GM21619 (cell line): ENCODE data around the gene LIME1.

ENCODE experiments used
- ATAC-seq: cut with Tn5 transposase; IDR thresholded peaks from one replicate; pipeline ENCODE4 v1.9.1; 2021; ENCODE audit not compliant: unreplicated experiment

Gene LIME1

GRCh38 chr20:63737945-63738686 is 1.7 kb downstream of the LIME1 start:
- no peak for ATAC-seq

DNA sequence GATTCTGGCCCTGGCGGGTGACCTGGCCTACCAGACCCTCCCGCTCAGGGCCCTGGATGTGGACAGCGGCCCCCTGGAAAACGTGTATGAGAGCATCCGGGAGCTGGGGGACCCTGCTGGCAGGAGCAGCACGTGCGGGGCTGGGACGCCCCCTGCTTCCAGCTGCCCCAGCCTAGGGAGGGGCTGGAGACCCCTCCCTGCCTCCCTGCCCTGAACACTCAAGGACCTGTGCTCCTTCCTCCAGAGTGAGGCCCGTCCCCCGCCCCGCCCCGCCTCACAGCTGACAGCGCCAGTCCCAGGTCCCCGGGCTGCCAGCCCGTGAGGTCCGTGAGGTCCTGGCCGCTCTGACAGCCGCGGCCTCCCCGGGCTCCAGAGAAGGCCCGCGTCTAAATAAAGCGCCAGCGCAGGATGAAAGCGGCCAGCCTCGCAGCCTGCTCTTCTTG is 2.2 kb downstream of the LIME1 start:
- ATAC-seq: no peak

- peak; percentile 38 for ATAC-seq
Measured at GRCh38 chr20:63739130-63740069, 2.9 kb downstream of the LIME1 start, which contains the start of gene SLC2A4RG. Gene SLC2A4RG, plus strand, starts transcription at chr20:63739776. Its CDS starts 137 bp downstream, at chr20:63739913.

- no peak for ATAC-seq
Measured at GRCh38 chr20:63740070-63740626, 3.7 kb downstream of the LIME1 start.

DNA sequence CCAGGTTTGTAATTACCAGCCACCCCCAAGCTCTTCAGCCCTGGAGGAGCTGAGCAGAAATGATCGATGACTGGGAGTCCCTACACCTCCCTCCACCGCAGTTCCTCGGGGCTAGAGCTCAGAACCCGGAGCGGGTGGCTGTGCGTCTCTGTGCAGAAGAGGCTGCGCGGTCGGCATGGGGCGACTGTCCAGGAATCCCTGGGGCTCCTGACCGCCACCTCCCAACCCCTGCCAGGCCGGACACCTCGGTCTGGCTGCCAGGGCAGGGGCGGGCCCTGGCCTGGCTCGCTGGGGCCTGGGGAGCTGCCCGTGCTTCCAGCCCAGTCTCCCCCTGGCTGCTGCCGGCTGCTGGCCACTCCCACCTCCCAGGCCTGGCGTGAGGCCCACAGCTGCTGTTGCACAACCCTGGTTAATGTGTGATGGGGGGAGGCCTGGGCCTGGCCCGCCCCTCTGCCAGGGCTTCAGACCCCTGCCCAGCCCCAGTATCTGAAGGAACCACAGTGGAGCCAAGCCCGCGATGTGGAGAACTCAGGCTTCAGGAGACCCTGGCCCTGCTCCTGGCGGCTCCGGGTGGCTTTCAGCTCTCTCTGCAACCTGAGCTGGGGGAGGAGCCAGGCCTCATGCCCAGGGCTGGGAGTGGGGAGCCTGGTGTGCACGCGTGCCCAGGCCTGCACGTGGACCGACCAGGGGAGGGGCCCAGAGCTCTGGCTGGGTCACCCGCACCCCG is 4.3 kb downstream of the LIME1 start:
- no peak for ATAC-seq

DNA sequence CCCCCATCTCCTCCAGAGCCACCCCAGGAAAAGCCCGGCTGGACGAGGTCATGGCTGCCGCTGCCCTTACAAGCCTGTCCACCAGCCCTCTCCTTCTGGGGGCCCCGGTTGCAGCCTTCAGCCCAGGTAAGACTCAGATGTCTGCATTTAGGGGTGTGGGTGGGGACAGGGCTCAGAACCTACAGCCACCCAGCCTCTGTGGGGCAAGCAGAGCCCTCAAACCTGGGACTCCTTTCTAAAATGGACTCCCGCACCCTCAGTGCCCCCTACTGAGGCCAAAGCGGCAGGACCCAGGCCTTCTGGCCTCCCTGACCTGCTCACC is 4.9 kb downstream of the LIME1 start:
- no peak for ATAC-seq

GRCh38 chr20:63741676-63742380 is 5.4 kb downstream of the LIME1 start:
- ATAC-seq: no peak

- no peak for ATAC-seq
Measured at GRCh38 chr20:63742381-63743024, 6.0 kb downstream of the LIME1 start.

- no peak for ATAC-seq
Measured at GRCh38 chr20:63743210-63743970, 6.9 kb downstream of the LIME1 start.

DNA sequence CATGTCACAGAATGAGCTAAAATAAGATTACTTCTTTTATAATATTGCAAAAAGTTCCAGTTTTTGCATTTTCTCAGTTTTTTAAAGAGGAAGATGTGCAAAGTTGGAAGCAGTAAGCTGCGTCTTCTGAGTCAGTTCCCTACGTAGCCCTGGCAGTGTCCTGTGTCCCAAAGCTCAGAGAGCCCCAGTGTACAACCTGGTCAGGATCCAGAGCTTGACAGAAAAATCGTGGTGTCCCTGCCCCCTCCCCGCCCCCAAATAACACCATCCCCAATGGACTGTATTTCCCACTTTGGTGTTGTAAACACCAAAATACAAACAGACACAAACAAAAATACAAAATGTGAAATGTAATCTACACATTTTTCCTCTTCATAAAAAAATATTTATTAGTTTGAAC is 7.7 kb downstream of the LIME1 start:
- ATAC-seq: no peak

- ATAC-seq: no peak
Measured at GRCh38 chr20:63744574-63745423, 8.3 kb downstream of the LIME1 start.

- ATAC-seq: no peak
Measured at GRCh38 chr20:63745424-63745805, 9.0 kb downstream of the LIME1 start.

- ATAC-seq: no peak
Measured at GRCh38 chr20:63745961-63746731, 9.7 kb downstream of the LIME1 start.

- ATAC-seq: no peak
Measured at GRCh38 chr20:63746751-63747315, 10.4 kb downstream of the LIME1 start.

DNA sequence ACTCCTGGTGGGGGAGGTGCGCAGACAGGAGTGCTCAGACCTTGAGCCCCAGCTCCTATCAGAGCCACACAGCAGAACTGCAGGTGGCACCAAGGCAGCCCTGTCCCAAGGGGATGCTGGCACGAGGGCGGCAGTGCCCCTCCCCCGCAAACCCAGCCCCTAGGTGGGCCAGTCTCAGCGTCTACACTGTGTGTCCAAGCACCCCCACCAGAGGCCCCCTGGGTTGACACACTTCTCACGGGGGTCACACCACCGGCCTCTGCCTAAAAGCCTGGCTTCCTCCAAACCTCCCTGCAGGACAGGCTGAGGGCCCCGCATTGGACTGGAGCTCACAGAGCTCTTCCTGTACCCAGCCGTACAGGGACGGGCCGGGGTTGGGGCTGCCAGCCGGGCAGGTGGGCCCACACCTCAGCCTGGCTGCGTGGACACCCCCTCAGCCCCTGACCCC is 11.2 kb downstream of the LIME1 start:
- no peak for ATAC-seq

GRCh38 chr20:63748070-63748933 is 11.8 kb downstream of the LIME1 start:
- no peak for ATAC-seq
